ENCODE measurements around the gene CCNDBP1. TPM values are rescaled to one million over a fixed set of nuclear protein-coding genes. Genes with fewer than 3 reads are reported as not detected.
"Not testable (repeated sequence)": the region's sequence is repeated elsewhere in the genome, so short reads cannot be mapped to it uniquely, and the experiment has no call there.

CCNDBP1 gene
- total and polyA plus RNA-seq, 2 of the 8 experiments (the other 6 are each of a cell fraction or from before 2014, with no cell fraction given): 23.4 to 29.0 TPM

GRCh38 chr15:43177147-43177546 lies 8.1 kb upstream of the CCNDBP1 start:
- H2BK12ac ChIP-seq (ENCODE audit: low read depth, low read length); H3K18ac ChIP-seq (ENCODE audit: extremely low read depth, low read length); H3K9ac ChIP-seq (replicated peaks in 1 of 4; ENCODE audit: extremely low read depth in 1 of 4, low read depth in 3 of 4, low read length in 3 of 4); CTCF ChIA-PET (ENCODE audit: partially characterized antibody); H3K4me2 ChIP-seq (ENCODE audit: insufficient read depth in 1 of 2, low read depth in 2 of 2, low read length in 2 of 2); H4K20me1 ChIP-seq (replicated peaks in 1 of 2; ENCODE audit: control insufficient read depth in 1 of 2, insufficient read depth in 2 of 2, low read length in 2 of 2); H3K79me1 ChIP-seq (ENCODE audit: low read depth, low read length); H4K91ac ChIP-seq (replicated peaks; ENCODE audit: insufficient read length, low read length); H3K14ac ChIP-seq (ENCODE audit: insufficient read length); DNase-seq (ENCODE audit: low read depth in 1 of 2, low spot score in 2 of 2); POLR2A ChIA-PET (ENCODE audit: partially characterized antibody); H2BK15ac ChIP-seq (ENCODE audit: low read length); H3K23ac ChIP-seq (ENCODE audit: insufficient read length); H2BK5ac ChIP-seq (ENCODE audit: low read depth, low read length); H3K4ac ChIP-seq (replicated peaks; ENCODE audit: insufficient read length, low read depth, low read length); H3K36me3 ChIP-seq (ENCODE audit: control insufficient read depth in 2 of 4, insufficient read depth in 4 of 4, low read length in 3 of 4); H3K56ac ChIP-seq (replicated peaks; ENCODE audit: insufficient read length, low read depth, low read length); H4K8ac ChIP-seq (ENCODE audit: extremely low read depth, insufficient read depth, low read length); H2AK5ac ChIP-seq (ENCODE audit: low read depth, low read length); H2BK20ac ChIP-seq (ENCODE audit: low read length); FAIRE-seq; H4K5ac ChIP-seq (ENCODE audit: insufficient read length, low read depth, low read length); H3K27ac ChIP-seq (ENCODE audit: low read depth, low read length); H3K4me3 ChIP-seq (ENCODE audit: extremely low read depth in 1 of 4, insufficient read depth in 2 of 4, low read depth in 3 of 4, low read length in 4 of 4); H3K27me3 ChIP-seq (replicated peaks in 1 of 4; ENCODE audit: control insufficient read depth in 3 of 4, extremely low read depth in 1 of 4, insufficient read depth in 3 of 4, low read length in 3 of 4); H3K79me2 ChIP-seq (ENCODE audit: control insufficient read depth in 1 of 2, insufficient read depth in 2 of 2, low read length in 2 of 2); H3K23me2 ChIP-seq (ENCODE audit: low read depth, low read length); H2BK120ac ChIP-seq (replicated peaks; ENCODE audit: low read depth, low read length); H3K4me1 ChIP-seq (replicated peaks in 1 of 4; ENCODE audit: control insufficient read depth in 3 of 4, insufficient read depth in 4 of 4, low read length in 3 of 4); H2AFZ ChIP-seq (ENCODE audit: low read length): not testable (repeated sequence)
- H3K9me3 ChIP-seq (ENCODE audit: insufficient read depth in 2 of 2, low read depth in 1 of 2, low read length in 1 of 2): peaks cover 8 to 22% of the 10 kb centered on the region in 2 experiments; a peak in 3 of 4 replicates
- 100% methylated on average over 1 of the region's 2 CpGs; no CpG with 5 or more reads in 1 of the 2 experiments for WGBS, 2 experiments (ENCODE audit: extremely low coverage in 1 of 2, insufficient coverage in 1 of 2, insufficient read length in 1 of 2, insufficient replicate concordance in 2 of 2, low coverage in 1 of 2, low lambda C conversion rate in 2 of 2, missing lambda C conversion rate in 1 of 2)

Data from H1 (cell line).